Nephron progenitor cell (in vitro differentiated cells): ENCODE measurements around the gene MRPS5.
"Not testable (repeated sequence)": the region's sequence is repeated elsewhere in the genome, so short reads cannot be mapped to it uniquely, and the experiment has no call there.

Source experiments
- DNase-seq: peaks from one replicate; pipeline ENCODE4 v3.0.0; 2021
- H3K27ac Mint-ChIP-seq: 2 replicates; pipeline ENCODE4 v1.8.0; 2021; ENCODE audit warnings: mild to moderate bottlenecking, moderate library complexity, mixed read lengths
- H3K27me3 Mint-ChIP-seq: 2 replicates; pipeline ENCODE4 v1.8.0; 2021; ENCODE audit warnings: mild to moderate bottlenecking, low read depth, mixed read lengths; ENCODE audit not compliant: poor library complexity
- H3K36me3 Mint-ChIP-seq: 2 replicates; pipeline ENCODE4 v1.8.0; 2021; ENCODE audit warnings: low read depth, mixed read lengths
- H3K4me1 Mint-ChIP-seq: 2 replicates; pipeline ENCODE4 v1.8.0; 2021; ENCODE audit warnings: mixed read lengths
- H3K4me3 Mint-ChIP-seq: 2 replicates; pipeline ENCODE4 v1.8.0; 2021; ENCODE audit warnings: mild to moderate bottlenecking, moderate library complexity, mixed read lengths
- H3K9me3 Mint-ChIP-seq: 2 replicates; pipeline ENCODE4 v1.8.0; 2021; ENCODE audit warnings: mild to moderate bottlenecking, moderate library complexity, mixed read lengths
- CTCF ChIP-seq: fragments of 200-600 bp; sonication (generic); IDR thresholded peaks from 2 replicates; pipeline ENCODE4 v1.5.0; 2021; ENCODE audit warnings: antibody characterized with exemption

Gene MRPS5

DNA sequence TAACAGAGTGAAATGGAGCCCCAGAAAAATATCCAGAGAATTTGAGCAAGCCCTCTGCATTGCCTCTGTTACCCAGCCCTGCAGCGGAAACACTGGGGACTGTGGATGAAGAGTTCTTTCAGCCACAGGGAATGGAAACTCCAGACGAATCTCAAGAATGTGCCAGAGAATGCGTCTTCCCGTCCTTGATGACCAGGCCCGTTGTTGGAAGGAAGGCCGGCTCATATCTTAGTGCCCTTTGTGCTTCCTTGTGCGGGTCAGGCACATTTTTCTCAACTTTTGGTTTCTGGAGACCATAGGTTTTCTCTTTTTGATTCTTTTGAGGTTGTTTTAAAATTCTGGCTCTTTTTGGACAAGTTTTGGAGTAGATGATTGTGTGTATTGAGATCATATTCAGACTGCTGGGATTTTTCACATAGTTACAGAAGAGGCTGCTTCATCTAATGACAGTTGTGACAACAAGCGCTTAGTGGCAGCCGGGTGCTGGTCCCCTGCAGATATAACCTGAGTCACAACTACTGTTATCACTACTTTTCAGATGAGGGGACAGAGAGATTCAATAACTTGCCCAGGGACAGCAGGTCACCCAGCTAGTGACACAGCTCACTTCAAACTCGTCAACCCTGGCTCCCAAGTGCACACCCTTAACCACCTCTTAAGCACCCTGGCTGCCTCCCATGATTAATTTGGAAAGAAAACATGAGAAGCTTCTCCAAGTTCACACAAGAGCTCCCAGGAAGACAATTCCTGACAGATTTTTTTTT is 80.4 kb downstream of the MRPS5 start:
- Mint-ChIP-seq H3K27me3 (peaks cover 41% of the 10 kb centered on the region), H3K4me3 (no peak overlapping the region), H3K27ac (no peak overlapping the region)

GRCh38 chr2:95040426-95040825 is 81.2 kb downstream of the MRPS5 start:
- DNase-seq, result no peak
- H3K4me3 Mint-ChIP-seq, result no peak overlapping the region
- H3K27ac Mint-ChIP-seq, result no peak overlapping the region
- no peak for TF ChIP-seq CTCF
- H3K36me3 Mint-ChIP-seq, result peaks cover 12% of the 10 kb centered on the region
- no peaks in the 10 kb centered on the region for H3K4me1 Mint-ChIP-seq
- peaks cover 35% of the 10 kb centered on the region for H3K27me3 Mint-ChIP-seq
- H3K9me3 Mint-ChIP-seq, result peaks cover 43% of the 10 kb centered on the region

More for the DNA sequence above, 80.4 kb downstream of the MRPS5 start:
- no peaks in the 10 kb centered on the region for H3K4me1 Mint-ChIP-seq
- H3K36me3 Mint-ChIP-seq, result peaks cover 12% of the 10 kb centered on the region
- DNase-seq, result no peak
- no peak for TF ChIP-seq CTCF
- H3K9me3 Mint-ChIP-seq, result peaks cover 48% of the 10 kb centered on the region

- Mint-ChIP-seq H3K9me3 (peaks cover 47% of the 10 kb centered on the region), H3K36me3 (peaks cover 12% of the 10 kb centered on the region), H3K4me1 (no peaks in the 10 kb centered on the region), H3K27ac (peak overlapping the region; percentile 0), H3K4me3 (no peak overlapping the region), H3K27me3 (peaks cover 37% of the 10 kb centered on the region)
- DNase-seq, result no peak
- TF ChIP-seq CTCF, result no peak
Observed at GRCh38 chr2:95039978-95040377, 81.6 kb downstream of the MRPS5 start.

DNA sequence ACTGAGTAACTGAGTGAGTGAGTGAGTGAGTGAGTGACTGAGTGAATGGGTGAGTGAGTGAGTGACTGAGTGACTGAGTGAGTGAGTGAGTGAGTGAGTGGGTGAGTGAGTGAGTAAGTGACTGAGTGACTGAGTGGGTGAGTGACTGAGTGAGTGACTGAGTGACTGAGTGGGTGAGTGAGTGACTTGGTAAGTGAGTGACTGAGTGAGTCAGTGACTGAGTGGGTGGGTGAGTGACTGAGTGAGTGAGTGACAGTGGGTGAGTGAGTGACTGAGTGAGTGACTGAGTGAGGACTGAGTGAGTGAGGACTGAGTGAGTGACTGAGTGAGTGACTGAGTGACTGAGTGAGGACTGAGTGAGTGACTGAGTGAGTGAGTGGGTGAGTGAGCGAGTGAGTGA is 82.2 kb downstream of the MRPS5 start:
- Mint-ChIP-seq H3K4me3 (no peak overlapping the region), H3K9me3 (peaks cover 47% of the 10 kb centered on the region), H3K4me1 (no peaks in the 10 kb centered on the region), H3K27ac (no peak overlapping the region), H3K36me3 (peaks cover 12% of the 10 kb centered on the region), H3K27me3 (peaks cover 36% of the 10 kb centered on the region)
- TF ChIP-seq CTCF, result no peak
- no peak for DNase-seq

GRCh38 chr2:95038635-95039298 is 82.8 kb downstream of the MRPS5 start:
- H3K36me3 Mint-ChIP-seq, result peaks cover 12% of the 10 kb centered on the region
- no peak for DNase-seq
- peaks cover 47% of the 10 kb centered on the region for H3K9me3 Mint-ChIP-seq
- TF ChIP-seq CTCF, result no peak
- H3K4me1 Mint-ChIP-seq, result no peaks in the 10 kb centered on the region
- H3K27ac Mint-ChIP-seq, result no peak overlapping the region
- H3K4me3 Mint-ChIP-seq, result no peak overlapping the region
- peaks cover 32% of the 10 kb centered on the region for H3K27me3 Mint-ChIP-seq

- not testable (repeated sequence) for DNase-seq, H3K4me1 Mint-ChIP-seq, H3K4me3 Mint-ChIP-seq
- Mint-ChIP-seq H3K36me3 (peaks cover 12% of the 10 kb centered on the region), H3K27me3 (peaks cover 28% of the 10 kb centered on the region), H3K27ac (peak overlapping the region; percentile 91), H3K9me3 (peaks cover 47% of the 10 kb centered on the region)
Observed at GRCh38 chr2:95037841-95038585, 83.6 kb downstream of the MRPS5 start.
